Neural cell (in vitro differentiated cells): ENCODE results near the gene ERFL. TPM values are rescaled to one million over a fixed set of nuclear protein-coding genes. Genes with fewer than 3 reads are reported as not detected.

Experiments used
- H2AFZ ChIP-seq: fragments of 200-600, 300-800 bp; sonication (generic), shearing (Covaris generic); 2 replicates; pipeline ENCODE4 v1.6.0; 2014; ENCODE audit warnings: low read depth, mild to moderate bottlenecking, antibody characterized with exemption, low read length, moderate library complexity
- H3F3A ChIP-seq: fragments of 200-600 bp; shearing (Covaris generic); 2 replicates; pipeline ENCODE4 v1.6.1; 2016; ENCODE audit warnings: mild to moderate bottlenecking, moderate library complexity, mixed read lengths, antibody characterized with exemption, low read length; ENCODE audit not compliant: insufficient read depth, poor library complexity, severe bottlenecking
- H3K27ac ChIP-seq: fragments of 200-600, 300-800 bp; sonication (generic), shearing (Covaris generic); 2 replicates; pipeline ENCODE4 v1.5.1; 2014; ENCODE audit warnings: mild to moderate bottlenecking, low read length, moderate library complexity
- H3K27me3 ChIP-seq: fragments of 300-800, 200-600 bp; sonication (generic), shearing (Covaris generic); 2 replicates; pipeline ENCODE4 v1.6.0; 2014; ENCODE audit warnings: mild to moderate bottlenecking, low read depth, low read length, moderate library complexity; ENCODE audit not compliant: insufficient read depth
- H3K36me3 ChIP-seq: fragments of 300-800, 200-600 bp; sonication (generic), shearing (Covaris generic); 2 replicates; pipeline ENCODE4 v1.5.1; 2014; ENCODE audit warnings: mild to moderate bottlenecking, antibody characterized with exemption, low read length, moderate library complexity; ENCODE audit not compliant: insufficient read depth
- H3K4me2 ChIP-seq: fragments of 300-800, 200-600 bp; sonication (generic), shearing (Covaris generic); 2 replicates; pipeline ENCODE4 v1.6.0; 2014; ENCODE audit warnings: mild to moderate bottlenecking, low read length
- H3K4me3 ChIP-seq: fragments of 300-800, 200-600 bp; sonication (generic), shearing (Covaris generic); 2 replicates; pipeline ENCODE4 v1.5.1; 2014; ENCODE audit warnings: mild to moderate bottlenecking, low read length, moderate library complexity
- H3K79me2 ChIP-seq: fragments of 200-600 bp; shearing (Covaris generic); replicated peaks from 2 replicates; pipeline ENCODE4 v1.6.0; 2014; ENCODE audit warnings: mild to moderate bottlenecking, low read length, moderate library complexity; ENCODE audit not compliant: insufficient read depth
- H3K9ac ChIP-seq: fragments of 300-800, 200-600 bp; sonication (generic), shearing (Covaris generic); 2 replicates; pipeline ENCODE4 v1.6.1; 2016; ENCODE audit warnings: mild to moderate bottlenecking, low read length, mixed read lengths
- H3K9me2 ChIP-seq: fragments of 200-600 bp; shearing (Covaris generic); 2 replicates; pipeline ENCODE4 v1.6.1; 2016; ENCODE audit warnings: mild to moderate bottlenecking, low read length, mixed read lengths; ENCODE audit not compliant: insufficient read depth
- H3K9me3 ChIP-seq: fragments of 200-600, 300-800 bp; sonication (generic), shearing (Covaris generic); 2 replicates; pipeline ENCODE4 v1.6.1; 2016; ENCODE audit warnings: mild to moderate bottlenecking, mixed run types, low read length, moderate library complexity, mixed read lengths
- H4K20me1 ChIP-seq: fragments of 200-600 bp; shearing (Covaris generic); 2 replicates; pipeline ENCODE4 v1.6.1; 2016; ENCODE audit warnings: mild to moderate bottlenecking, mixed run types; ENCODE audit not compliant: insufficient read depth
- CTCF ChIP-seq: fragments of 450-650 bp; IDR thresholded peaks from 2 replicates; pipeline ENCODE4 v1.5.1; 2014; ENCODE audit warnings: antibody characterized with exemption, mild to moderate bottlenecking, moderate library complexity; ENCODE audit not compliant: poor library complexity, severe bottlenecking
- EP300 ChIP-seq: fragments of 450-650 bp; conservative IDR thresholded peaks from 2 replicates; pipeline ENCODE4 v1.6.1; 2014; ENCODE audit warnings: antibody characterized with exemption, mild to moderate bottlenecking, moderate library complexity; ENCODE audit not compliant: poor library complexity, severe bottlenecking
- EZH2 ChIP-seq: fragments of 200-600, 300-800 bp; shearing (Covaris generic), sonication (generic); IDR thresholded peaks from 2 replicates; pipeline ENCODE4 v1.6.1; 2014; ENCODE audit warnings: antibody characterized with exemption, low read length, borderline replicate concordance, mild to moderate bottlenecking; ENCODE audit not compliant: insufficient read depth, poor library complexity, severe bottlenecking
- MXI1 ChIP-seq: fragments of 450-650 bp; conservative IDR thresholded peaks from 2 replicates; pipeline ENCODE4 v1.6.1; 2014; ENCODE audit warnings: antibody characterized with exemption, mild to moderate bottlenecking; ENCODE audit not compliant: poor library complexity, severe bottlenecking
- POLR2AphosphoS5 ChIP-seq: IDR thresholded peaks from 2 replicates; pipeline ENCODE4 v1.6.1; 2012
- RAD21 ChIP-seq: fragments of 450-650 bp; conservative IDR thresholded peaks from 2 replicates; pipeline ENCODE4 v1.6.1; 2014; ENCODE audit warnings: antibody characterized with exemption, mild to moderate bottlenecking, moderate library complexity
- REST ChIP-seq: IDR thresholded peaks from 2 replicates; pipeline ENCODE4 v1.6.1; 2012; ENCODE audit warnings: borderline replicate concordance
- SMC3 ChIP-seq: fragments of 450-650 bp; conservative IDR thresholded peaks from 2 replicates; pipeline ENCODE4 v1.6.1; 2014; ENCODE audit warnings: antibody characterized with exemption, mild to moderate bottlenecking, moderate library complexity; ENCODE audit not compliant: poor library complexity
- TAF1 ChIP-seq: IDR thresholded peaks from 2 replicates; pipeline ENCODE4 v1.6.1; 2012; ENCODE audit warnings: low read depth
- polyA plus RNA-seq: library from polyadenylated mRNA; depleted of rRNA; stranded (reverse); fragments of >200 nt; gene quantifications from 2 replicates; pipeline ENCODE4 v1.2.3, GENCODE V29; 2014

Gene ERFL
- polyA plus RNA-seq, 1 donor from 2014 or later = 0.31 TPM

GRCh38 chr19:41862445-41862986 is 65.7 kb downstream of the ERFL start:
- H3K9ac ChIP-seq = no peak overlapping the region
- H3K4me2 ChIP-seq = no peak overlapping the region
- no peaks in the 10 kb centered on the region for H3K9me2 ChIP-seq
- no peaks in the 10 kb centered on the region for H4K20me1 ChIP-seq
- H3K27me3 ChIP-seq = no peaks in the 10 kb centered on the region
- H2AFZ ChIP-seq = no peak overlapping the region
- no peak overlapping the region for H3K27ac ChIP-seq
- H3K79me2 ChIP-seq = peaks cover 32% of the 10 kb centered on the region
- H3K9me3 ChIP-seq = no peaks in the 10 kb centered on the region
- peaks cover 2% of the 10 kb centered on the region for H3F3A ChIP-seq
- peaks cover 4% of the 10 kb centered on the region for H3K36me3 ChIP-seq
- TF ChIP-seq EP300 (no peak), SMC3 (no peak), REST (no peak), POLR2AphosphoS5 (no peak), RAD21 (no peak), MXI1 (no peak), EZH2 (no peak), TAF1 (no peak), CTCF (no peak)
- no peak overlapping the region for H3K4me3 ChIP-seq

GRCh38 chr19:41861846-41862245 is 66.4 kb downstream of the ERFL start:
- TF ChIP-seq POLR2AphosphoS5 (no peak), RAD21 (no peak), SMC3 (no peak), REST (no peak)
- Histone ChIP-seq H4K20me1 (no peaks in the 10 kb centered on the region), H3K4me2 (peak overlapping the region; percentile 84), H3K4me3 (peak overlapping the region; percentile 95), H3K9me3 (no peaks in the 10 kb centered on the region), H3K27ac (no peak overlapping the region), H3K36me3 (peaks cover 4% of the 10 kb centered on the region), H3K79me2 (peaks cover 32% of the 10 kb centered on the region), H3F3A (peaks cover 2% of the 10 kb centered on the region), H2AFZ (no peak overlapping the region), H3K9me2 (no peaks in the 10 kb centered on the region), H3K9ac (no peak overlapping the region), H3K27me3 (no peaks in the 10 kb centered on the region)
